DND-41 (cell line): ENCODE measurements around the gene XKR7.
A peak's percentile ranks its signal among the peaks of the same experiment; 100 is the strongest.

Experiments used
- ATAC-seq: fragments of 200-7000 bp; cut with Tn5 transposase; 3 replicates; pipeline ENCODE4 v1.9.1; 2021; ENCODE audit warnings: low read depth; ENCODE audit not compliant: insufficient read depth
- DNase-seq: peaks from one replicate; pipeline ENCODE4 v3.0.0-alpha.2; 2020
- H2AFZ ChIP-seq: 2 replicates; pipeline ENCODE4 v1.6.0; 2012; ENCODE audit warnings: low read depth, low read length
- H3K27ac ChIP-seq: 2 replicates; pipeline ENCODE4 v1.5.1; 2012; ENCODE audit warnings: low read length, inconsistent platforms
- H3K27me3 ChIP-seq: fragments of 200-600 bp; sonication (generic); 2 replicates; pipeline ENCODE4 v1.6.0; 2012; ENCODE audit warnings: low read length, mild to moderate bottlenecking, inconsistent platforms; ENCODE audit not compliant: insufficient read depth, poor library complexity
- H3K36me3 ChIP-seq: 2 replicates; pipeline ENCODE4 v1.5.1; 2012; ENCODE audit warnings: low read length, inconsistent platforms; ENCODE audit not compliant: insufficient read depth
- H3K4me1 ChIP-seq: 2 replicates; pipeline ENCODE4 v1.5.1; 2012; ENCODE audit warnings: mild to moderate bottlenecking, low read length; ENCODE audit not compliant: insufficient read depth
- H3K4me2 ChIP-seq: 2 replicates; pipeline ENCODE4 v1.6.0; 2012; ENCODE audit warnings: mild to moderate bottlenecking, moderate library complexity, low read length, inconsistent platforms; ENCODE audit not compliant: insufficient read depth
- H3K4me3 ChIP-seq, 2 experiments: fragments of 200-600 bp in 1 of 2; shearing (Covaris generic) in 1 of 2; 2 replicates each; pipeline ENCODE4 v1.5.1; 2012 to 2016; ENCODE audit warnings: inconsistent platforms in 2 of 2, low read length in 2 of 2, mild to moderate bottlenecking in 2 of 2, low read depth in 1 of 2, moderate library complexity in 1 of 2
- H3K79me2 ChIP-seq: 2 replicates; pipeline ENCODE4 v1.6.0; 2012; ENCODE audit warnings: low read length, inconsistent platforms; ENCODE audit not compliant: insufficient read depth
- H3K9ac ChIP-seq: 2 replicates; pipeline ENCODE4 v1.6.0; 2012; ENCODE audit warnings: low read depth, mild to moderate bottlenecking, inconsistent platforms, low read length, moderate library complexity
- H3K9me3 ChIP-seq: 2 replicates; pipeline ENCODE4 v1.5.1; 2012; ENCODE audit warnings: low read length, moderate library complexity, mild to moderate bottlenecking, inconsistent platforms; ENCODE audit not compliant: insufficient read depth, severe bottlenecking
- H4K20me1 ChIP-seq: 2 replicates; pipeline ENCODE4 v1.6.0; 2012; ENCODE audit warnings: low read length; ENCODE audit not compliant: insufficient read depth
- EZH2 ChIP-seq: IDR thresholded peaks from 3 replicates; pipeline ENCODE4 v1.6.1; 2012; ENCODE audit warnings: borderline replicate concordance, low read depth, mild to moderate bottlenecking, moderate library complexity, low read length, inconsistent platforms; ENCODE audit not compliant: severe bottlenecking
- TF ChIP-seq, protein P1 (sequence below): IDR thresholded peaks from 2 replicates; pipeline ENCODE4 v1.5.1; 2012; ENCODE audit warnings: borderline replicate concordance, low read length, moderate library complexity, mild to moderate bottlenecking; ENCODE audit not compliant: poor library complexity, severe bottlenecking; ENCODE audit errors: extremely low read depth

XKR7 gene

GRCh38 chr20:31949877-31950646, 17.9 kb upstream of the XKR7 start:
- Histone ChIP-seq H2AFZ (no peak overlapping the region), H3K36me3 (peaks cover 54% of the 10 kb centered on the region), H3K4me1 (peaks cover 19% of the 10 kb centered on the region), H3K27ac (no peak overlapping the region), H3K4me2 (peak overlapping the region; percentile 89), H3K27me3 (no peaks in the 10 kb centered on the region), H3K9me3 (peaks cover 4% of the 10 kb centered on the region), H3K79me2 (peaks cover 37% of the 10 kb centered on the region), H4K20me1 (peaks cover 35% of the 10 kb centered on the region), H3K9ac (peak overlapping the region; percentile 80), H3K4me3 (peak overlapping the region in 1 of 2 experiments; percentile 89; a peak in 3 of 4 replicates)
- no peak for DNase-seq
- ATAC-seq = no peak
- TF ChIP-seq EZH2 = no peak
- TF ChIP-seq, protein P1, sequence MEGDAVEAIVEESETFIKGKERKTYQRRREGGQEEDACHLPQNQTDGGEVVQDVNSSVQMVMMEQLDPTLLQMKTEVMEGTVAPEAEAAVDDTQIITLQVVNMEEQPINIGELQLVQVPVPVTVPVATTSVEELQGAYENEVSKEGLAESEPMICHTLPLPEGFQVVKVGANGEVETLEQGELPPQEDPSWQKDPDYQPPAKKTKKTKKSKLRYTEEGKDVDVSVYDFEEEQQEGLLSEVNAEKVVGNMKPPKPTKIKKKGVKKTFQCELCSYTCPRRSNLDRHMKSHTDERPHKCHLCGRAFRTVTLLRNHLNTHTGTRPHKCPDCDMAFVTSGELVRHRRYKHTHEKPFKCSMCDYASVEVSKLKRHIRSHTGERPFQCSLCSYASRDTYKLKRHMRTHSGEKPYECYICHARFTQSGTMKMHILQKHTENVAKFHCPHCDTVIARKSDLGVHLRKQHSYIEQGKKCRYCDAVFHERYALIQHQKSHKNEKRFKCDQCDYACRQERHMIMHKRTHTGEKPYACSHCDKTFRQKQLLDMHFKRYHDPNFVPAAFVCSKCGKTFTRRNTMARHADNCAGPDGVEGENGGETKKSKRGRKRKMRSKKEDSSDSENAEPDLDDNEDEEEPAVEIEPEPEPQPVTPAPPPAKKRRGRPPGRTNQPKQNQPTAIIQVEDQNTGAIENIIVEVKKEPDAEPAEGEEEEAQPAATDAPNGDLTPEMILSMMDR = no peak

DNA sequence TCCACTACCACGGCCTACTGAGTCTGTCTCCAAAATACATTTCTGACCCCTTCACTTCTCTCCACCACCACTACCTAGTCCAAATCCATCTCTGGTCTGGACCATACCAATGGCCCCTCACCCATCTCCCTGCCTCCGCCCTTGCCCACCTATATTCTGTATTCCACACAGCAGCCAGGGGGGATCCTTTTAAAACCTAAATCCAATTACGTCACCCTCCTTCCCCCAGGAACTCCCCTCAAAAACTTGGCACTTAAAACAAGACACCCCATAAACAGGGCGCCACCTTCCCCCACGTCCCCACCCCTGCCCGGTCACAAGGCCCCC, 16.8 kb upstream of the XKR7 start:
- peak overlapping the region; percentile 89 for H3K4me2 ChIP-seq
- peak overlapping the region; percentile 87 to 89 for H3K4me3 ChIP-seq
- H3K9me3 ChIP-seq = peaks cover 4% of the 10 kb centered on the region
- peak overlapping the region; percentile 80 for H3K9ac ChIP-seq
- peaks cover 19% of the 10 kb centered on the region for H3K4me1 ChIP-seq
- no peak for DNase-seq
- peaks cover 2% of the 10 kb centered on the region for H3K27me3 ChIP-seq
- ATAC-seq = no peak
- peak overlapping the region; percentile 78 for H2AFZ ChIP-seq
- no peak for TF ChIP-seq EZH2
- TF ChIP-seq, protein P1 = no peak
- H3K27ac ChIP-seq = peak overlapping the region; percentile 80
- H3K36me3 ChIP-seq = peaks cover 43% of the 10 kb centered on the region
- peaks cover 37% of the 10 kb centered on the region for H3K79me2 ChIP-seq
- H4K20me1 ChIP-seq = peaks cover 27% of the 10 kb centered on the region

DNA sequence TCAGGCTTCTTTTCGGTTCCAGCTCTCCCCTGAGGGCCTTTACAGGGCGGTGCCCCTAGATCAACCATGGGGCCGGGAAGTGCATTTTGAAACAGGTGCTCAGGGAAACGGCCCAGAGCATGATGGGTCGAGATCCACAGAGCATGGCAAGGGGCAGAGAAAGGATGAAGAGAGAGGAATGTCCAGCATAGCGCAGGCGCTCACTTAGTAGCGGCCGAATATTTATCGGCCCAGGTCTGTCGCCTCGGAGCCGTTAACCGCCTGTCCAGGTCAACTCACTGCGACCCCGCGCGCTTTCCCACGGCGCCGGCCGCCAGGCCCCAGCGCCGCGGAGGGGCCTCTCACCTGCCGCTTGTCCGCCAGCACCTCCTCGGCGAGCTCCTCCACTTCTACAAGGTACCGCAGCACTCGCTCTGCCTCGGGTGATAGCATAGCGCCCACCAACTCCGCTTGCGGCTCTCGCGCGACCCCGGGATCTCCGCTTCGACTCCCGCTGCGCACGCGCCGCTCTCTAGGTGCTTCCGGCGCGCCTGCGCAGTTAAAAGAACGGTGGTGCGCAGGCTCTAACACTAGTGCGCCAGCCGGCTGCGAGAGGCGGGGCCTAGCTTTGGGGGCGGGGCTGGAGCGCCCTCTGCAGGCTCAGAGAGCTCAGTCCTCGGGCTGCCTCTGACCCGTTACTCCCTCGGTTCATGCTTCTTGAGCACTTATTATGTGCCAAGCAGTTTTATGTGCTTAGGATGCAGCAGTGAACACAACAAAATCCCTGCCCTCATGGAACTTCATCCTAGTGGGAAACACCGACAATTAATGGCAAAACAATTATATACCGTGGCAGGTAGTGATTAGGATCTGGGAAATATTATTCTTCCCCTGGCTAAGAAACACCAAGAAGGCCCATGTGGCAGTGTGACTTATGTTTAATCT, 16.2 kb upstream of the XKR7 start, which contains the start of gene PDRG1:
TSS of gene PDRG1 (minus strand) at position 517 of the 924 bp plus-strand sequence. CDS start at position 432, 85 bp downstream.
- Histone ChIP-seq H3K27ac (peak within 1 kb of the TSS; percentile 80), H3K36me3 (peaks cover 37% of the 10 kb centered on the region), H3K79me2 (peaks cover 37% of the 10 kb centered on the region), H4K20me1 (peaks cover 27% of the 10 kb centered on the region), H2AFZ (peak within 1 kb of the TSS; percentile 78), H3K9ac (peak within 1 kb of the TSS; percentile 80), H3K9me3 (peaks cover 4% of the 10 kb centered on the region), H3K27me3 (peaks cover 8% of the 10 kb centered on the region), H3K4me2 (peak within 1 kb of the TSS; percentile 89), H3K4me1 (peaks cover 19% of the 10 kb centered on the region), H3K4me3 (peak within 1 kb of the TSS; percentile 87 to 89)
- DNase-seq = peak; percentile 98
- peak; percentile 96 for ATAC-seq
- TF ChIP-seq EZH2 = no peak
- TF ChIP-seq, protein P1 = peak; percentile 99
